SK-N-MC (cell line): ENCODE results near the gene SLC6A7.

ENCODE experiments used
- DNase-seq: peaks from one replicate; pipeline ENCODE4 v3.0.0-alpha.2; 2011; ENCODE audit warnings: low read depth, low spot score
- H3K27ac ChIP-seq: fragments of 200-600 bp; sonication (generic); 2 replicates; pipeline ENCODE4 v1.5.1; 2016; ENCODE audit warnings: mixed run types
- H3K36me3 ChIP-seq: fragments of 200-600 bp; sonication (generic); 2 replicates; pipeline ENCODE4 v1.6.1; 2017; ENCODE audit warnings: antibody characterized with exemption, low read length, mixed read lengths; ENCODE audit not compliant: insufficient read depth
- H3K4me3 ChIP-seq: fragments of 200-600 bp; sonication (generic); 2 replicates; pipeline ENCODE4 v1.5.1; 2016
- H3K9ac ChIP-seq: fragments of 200-600 bp; sonication (generic); 2 replicates; pipeline ENCODE4 v1.8.0; 2017; ENCODE audit warnings: mixed run types, mixed read lengths; ENCODE audit not compliant: insufficient read length
- H3K9me3 ChIP-seq: fragments of 200-600 bp; sonication (generic); 2 replicates; pipeline ENCODE4 v1.6.1; 2017; ENCODE audit warnings: low read depth, mild to moderate bottlenecking, antibody characterized with exemption, low read length, moderate library complexity, mixed read lengths
- EZH2 ChIP-seq: fragments of 200-600 bp; sonication (generic); IDR thresholded peaks from one replicate; pipeline ENCODE4 v1.6.1; 2017; ENCODE audit warnings: antibody characterized with exemption
- FOXP2 ChIP-seq: optimal IDR thresholded peaks from 2 replicates; pipeline ENCODE3; 2011; ENCODE audit warnings: mild to moderate bottlenecking, moderate library complexity; ENCODE audit not compliant: insufficient read depth; ENCODE audit errors: extremely low read length, control extremely low read depth
- POLR2AphosphoS5 ChIP-seq: IDR thresholded peaks from 2 replicates; pipeline ENCODE4 v1.6.1; 2012; ENCODE audit warnings: mild to moderate bottlenecking, low read depth, low read length, borderline replicate concordance

The SLC6A7 gene

DNA sequence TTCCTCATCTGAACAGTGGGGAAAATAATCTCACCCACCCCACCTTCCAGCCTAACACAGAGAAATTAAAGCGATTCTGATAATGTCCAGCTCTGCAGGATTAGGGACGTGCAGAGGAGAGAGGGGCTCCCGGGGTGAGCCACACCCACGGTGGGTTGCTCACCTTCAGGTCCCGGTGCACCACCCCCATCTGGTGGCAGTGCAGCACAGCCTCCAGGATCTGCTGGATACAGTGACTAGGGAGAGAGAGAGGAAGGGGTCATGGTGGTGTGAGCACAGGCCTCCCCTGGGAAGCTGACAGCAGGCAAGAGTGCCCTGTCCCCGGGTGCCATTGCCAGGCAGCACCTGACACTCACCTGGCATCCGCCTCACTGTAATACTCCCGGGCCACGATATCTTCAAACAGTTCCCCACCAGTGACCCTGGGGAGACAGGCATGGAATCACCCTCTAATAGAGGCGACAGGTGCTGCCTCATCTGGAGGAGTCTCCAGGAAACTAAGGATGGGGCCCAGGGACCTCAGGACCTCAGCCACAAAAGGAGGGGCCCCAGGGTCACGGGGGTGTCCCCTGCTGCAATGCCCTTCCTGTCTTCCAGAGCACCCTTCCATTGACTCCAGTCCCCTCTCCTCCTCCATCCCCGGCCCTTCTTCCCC lies 66.7 kb downstream of the SLC6A7 start:
- TF ChIP-seq POLR2AphosphoS5 (no peak), FOXP2 (no peak), EZH2 (no peak)
- H3K9me3 ChIP-seq = no peaks in the 10 kb centered on the region
- DNase-seq = no peak
- no peak overlapping the region for H3K9ac ChIP-seq
- no peak overlapping the region for H3K27ac ChIP-seq
- H3K36me3 ChIP-seq = no peaks in the 10 kb centered on the region
- no peak overlapping the region for H3K4me3 ChIP-seq

DNA sequence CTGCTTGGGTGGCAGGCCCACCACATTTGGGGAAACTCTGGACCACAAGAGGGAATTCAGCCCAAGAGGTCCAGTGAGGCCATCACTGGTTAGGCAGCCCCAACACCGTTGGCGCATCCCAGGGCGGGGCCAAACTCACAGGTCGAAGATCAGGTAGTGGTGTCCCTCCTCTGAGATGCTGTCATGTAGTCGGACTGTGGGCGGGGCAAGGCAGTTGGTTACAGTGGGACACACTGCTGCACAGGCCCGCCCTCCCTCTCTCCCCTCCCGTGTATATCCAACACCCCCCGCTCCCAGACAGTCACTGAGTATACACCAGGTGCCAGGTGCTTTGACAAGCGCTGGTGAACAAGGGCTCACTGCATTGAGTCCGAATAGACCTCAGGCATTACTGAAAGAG lies 67.6 kb downstream of the SLC6A7 start:
- Histone ChIP-seq H3K9me3 (no peaks in the 10 kb centered on the region), H3K27ac (no peak overlapping the region), H3K9ac (no peak overlapping the region), H3K4me3 (no peak overlapping the region), H3K36me3 (no peaks in the 10 kb centered on the region)
- DNase-seq = no peak
- TF ChIP-seq POLR2AphosphoS5 = no peak
- TF ChIP-seq EZH2 = no peak
- TF ChIP-seq FOXP2 = no peak

DNA sequence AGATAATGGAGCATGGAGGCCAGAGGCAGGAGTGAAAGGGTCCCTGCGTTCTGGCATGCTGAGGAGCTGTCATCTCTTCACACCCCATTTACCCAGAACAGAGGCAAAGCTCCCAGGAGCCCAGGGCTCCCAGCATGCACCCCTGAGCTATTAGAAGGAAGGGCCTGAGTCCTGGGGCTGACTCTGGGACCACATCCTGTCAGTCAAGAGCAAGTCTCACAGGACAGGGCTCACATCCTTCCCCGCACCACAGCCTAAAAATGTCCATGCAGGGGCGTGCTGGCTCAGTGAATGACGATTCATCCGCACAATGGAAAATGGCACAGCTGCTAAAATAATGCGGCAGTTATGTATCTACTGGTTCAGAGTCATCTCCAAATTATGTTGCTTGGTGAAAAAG lies 68.3 kb downstream of the SLC6A7 start:
- no peak overlapping the region for H3K27ac ChIP-seq
- no peak overlapping the region for H3K4me3 ChIP-seq
- H3K36me3 ChIP-seq = no peaks in the 10 kb centered on the region
- no peaks in the 10 kb centered on the region for H3K9me3 ChIP-seq
- H3K9ac ChIP-seq = no peak overlapping the region
- TF ChIP-seq POLR2AphosphoS5 (no peak), EZH2 (no peak), FOXP2 (no peak)
- DNase-seq = no peak
